GM18517 (cell line): ENCODE measurements around the gene ISM1.

Source experiments
- ATAC-seq: cut with Tn5 transposase; IDR thresholded peaks from one replicate; pipeline ENCODE4 v1.9.1; 2021; ENCODE audit warnings: mild to moderate bottlenecking, moderate library complexity; ENCODE audit not compliant: unreplicated experiment

The ISM1 gene

GRCh38 chr20:13340088-13340487 is 119.0 kb downstream of the ISM1 start:
- ATAC-seq = no peak

DNA sequence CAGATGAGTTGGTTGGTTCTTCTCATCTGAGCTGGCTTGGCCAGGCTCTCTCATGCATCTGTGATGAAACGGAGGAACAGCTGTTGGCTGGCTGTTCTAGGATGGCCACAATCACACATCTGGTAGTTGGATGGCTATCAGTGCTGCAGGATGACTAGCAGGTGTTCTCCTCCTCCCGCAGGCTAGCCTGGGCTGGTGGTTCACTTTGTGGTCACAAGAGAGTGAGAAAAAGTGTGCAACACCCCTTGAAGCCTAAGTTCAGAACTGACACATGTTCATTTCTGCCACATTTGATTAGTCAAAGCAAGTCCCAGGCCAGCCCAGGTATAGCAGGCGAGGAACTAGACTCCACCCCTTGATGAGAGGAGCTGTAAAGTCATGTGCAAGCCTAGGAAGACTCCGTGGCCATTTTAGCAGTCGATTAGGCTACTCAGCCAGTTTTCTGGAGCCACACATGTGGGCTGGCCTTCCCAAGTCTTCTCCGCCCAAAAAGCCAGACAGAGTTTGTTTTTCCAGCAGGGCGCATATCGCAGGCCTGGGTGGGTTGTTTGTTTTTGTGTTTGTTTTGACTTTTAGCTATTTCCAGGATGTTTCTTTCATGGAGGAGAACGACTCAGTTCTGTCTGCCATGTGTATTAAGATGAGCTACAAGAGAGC is 120.8 kb downstream of the ISM1 start:
- peak; percentile 46 for ATAC-seq

DNA sequence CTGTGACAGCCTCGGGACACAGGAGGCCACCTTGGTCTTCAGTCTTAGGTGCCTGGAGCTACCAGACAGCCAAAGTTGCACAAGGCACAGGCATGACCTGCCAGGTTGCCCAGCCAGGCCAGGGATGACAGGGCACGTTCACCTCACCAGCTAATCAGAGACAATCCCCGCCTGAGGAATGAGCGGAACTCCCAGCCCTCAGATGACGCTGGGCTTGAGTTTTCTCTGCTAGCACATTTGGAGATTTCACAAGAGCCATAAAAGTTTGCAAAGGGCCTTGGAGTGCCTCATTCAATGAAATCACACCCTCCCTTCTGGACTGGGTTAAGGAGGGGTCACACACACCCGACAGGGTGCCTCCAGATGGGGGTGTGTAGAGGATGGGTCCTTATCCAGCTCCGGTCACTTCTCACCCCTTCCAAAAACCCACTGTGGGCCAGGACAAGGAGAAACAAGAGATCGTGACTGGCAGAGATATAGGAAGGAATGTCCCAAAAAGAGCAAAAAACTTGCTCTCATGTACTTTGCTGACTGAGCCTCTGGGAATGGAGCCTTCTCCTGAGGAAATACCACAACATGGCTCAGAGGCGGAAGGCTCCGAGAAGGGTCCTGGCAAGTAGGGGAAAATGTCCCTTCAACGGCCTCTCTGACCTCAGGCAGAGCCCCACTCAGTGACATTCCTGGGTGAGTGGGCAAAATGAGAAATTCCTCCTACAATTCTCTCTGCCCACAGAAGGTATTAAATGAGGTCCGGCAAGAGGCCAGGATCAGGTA is 121.6 kb downstream of the ISM1 start:
- ATAC-seq = no peak

- no peak for ATAC-seq
Observed at GRCh38 chr20:13344671-13345070, 123.6 kb downstream of the ISM1 start.

GRCh38 chr20:13348311-13349234 is 127.5 kb downstream of the ISM1 start:
- ATAC-seq = no peak

- no peak for ATAC-seq
Observed at GRCh38 chr20:13349235-13349604, 128.1 kb downstream of the ISM1 start.
